ENCODE results near the gene LRTM2. TPM values are rescaled to one million over a fixed set of nuclear protein-coding genes. Genes with fewer than 3 reads are reported as not detected.

The LRTM2 gene
- total RNA-seq, 3 donors from 2014 or later (not counting 1 experiment from before 2014, with no cell fraction given), result not detected

GRCh38 chr12:1859643-1860042 lies 39.3 kb downstream of the LRTM2 start:
- Mint-ChIP-seq H3K4me1 (no peaks in the 10 kb centered on the region), H3K27me3 (ENCODE audit: low read depth in 2 of 2) (peaks cover 11 to 16% of the 10 kb centered on the region in 2 donors), H3K27ac (no peak overlapping the region), H3K9me3 (no peaks in the 10 kb centered on the region), H3K4me3 (no peak overlapping the region), H3K36me3 (no peaks in the 10 kb centered on the region)
- no peak overlapping the region for H3K27ac ChIP-seq (ENCODE audit: low read length)
- 89% methylated on average over 7 of the region's 7 CpGs for WGBS (ENCODE audit: insufficient coverage)
- intact Hi-C loops (cut with micrococcal nuclease), result no loop called here
- TF ChIP-seq, protein P1, sequence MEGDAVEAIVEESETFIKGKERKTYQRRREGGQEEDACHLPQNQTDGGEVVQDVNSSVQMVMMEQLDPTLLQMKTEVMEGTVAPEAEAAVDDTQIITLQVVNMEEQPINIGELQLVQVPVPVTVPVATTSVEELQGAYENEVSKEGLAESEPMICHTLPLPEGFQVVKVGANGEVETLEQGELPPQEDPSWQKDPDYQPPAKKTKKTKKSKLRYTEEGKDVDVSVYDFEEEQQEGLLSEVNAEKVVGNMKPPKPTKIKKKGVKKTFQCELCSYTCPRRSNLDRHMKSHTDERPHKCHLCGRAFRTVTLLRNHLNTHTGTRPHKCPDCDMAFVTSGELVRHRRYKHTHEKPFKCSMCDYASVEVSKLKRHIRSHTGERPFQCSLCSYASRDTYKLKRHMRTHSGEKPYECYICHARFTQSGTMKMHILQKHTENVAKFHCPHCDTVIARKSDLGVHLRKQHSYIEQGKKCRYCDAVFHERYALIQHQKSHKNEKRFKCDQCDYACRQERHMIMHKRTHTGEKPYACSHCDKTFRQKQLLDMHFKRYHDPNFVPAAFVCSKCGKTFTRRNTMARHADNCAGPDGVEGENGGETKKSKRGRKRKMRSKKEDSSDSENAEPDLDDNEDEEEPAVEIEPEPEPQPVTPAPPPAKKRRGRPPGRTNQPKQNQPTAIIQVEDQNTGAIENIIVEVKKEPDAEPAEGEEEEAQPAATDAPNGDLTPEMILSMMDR (IDR thresholded peaks at IDR 0.05), result no peak
- no peak overlapping the region for H3K4me3 ChIP-seq (ENCODE audit: low read length)
- no peaks in the 10 kb centered on the region for H3K36me3 ChIP-seq (ENCODE audit: control insufficient read depth, insufficient read depth, low read length)
- H3K4me1 ChIP-seq (ENCODE audit: control insufficient read depth, insufficient read depth, low read length), result no peaks in the 10 kb centered on the region
- ATAC-seq, result no peak
- H3K9me3 ChIP-seq (ENCODE audit: control insufficient read depth, insufficient read depth, low read length), result peaks cover 8% of the 10 kb centered on the region
- H3K27me3 ChIP-seq (ENCODE audit: control insufficient read depth, insufficient read depth, low read length), result no peaks in the 10 kb centered on the region
- DNase-seq, result no peak

GRCh38 chr12:1862973-1863372 lies 42.6 kb downstream of the LRTM2 start:
- Histone ChIP-seq H3K36me3 (ENCODE audit: control insufficient read depth, insufficient read depth, low read length) (no peaks in the 10 kb centered on the region), H3K27ac (ENCODE audit: low read length) (no peak overlapping the region), H3K4me1 (ENCODE audit: control insufficient read depth, insufficient read depth, low read length) (no peaks in the 10 kb centered on the region), H3K9me3 (ENCODE audit: control insufficient read depth, insufficient read depth, low read length) (no peaks in the 10 kb centered on the region), H3K27me3 (ENCODE audit: control insufficient read depth, insufficient read depth, low read length) (no peaks in the 10 kb centered on the region), H3K4me3 (ENCODE audit: low read length) (no peak overlapping the region)
- no peak for ATAC-seq
- Mint-ChIP-seq H3K4me1 (no peaks in the 10 kb centered on the region), H3K27me3 (ENCODE audit: low read depth in 2 of 2) (peaks cover 16 to 30% of the 10 kb centered on the region in 2 donors), H3K27ac (no peak overlapping the region), H3K9me3 (no peaks in the 10 kb centered on the region), H3K36me3 (no peaks in the 10 kb centered on the region), H3K4me3 (no peak overlapping the region)
- DNase-seq, result no peak
- TF ChIP-seq, protein P1 (IDR thresholded peaks at IDR 0.05), result no peak
- intact Hi-C loops (cut with micrococcal nuclease), result no loop called here

- Histone ChIP-seq H3K9me3 (ENCODE audit: control insufficient read depth, insufficient read depth, low read length) (no peaks in the 10 kb centered on the region), H3K4me1 (ENCODE audit: control insufficient read depth, insufficient read depth, low read length) (no peaks in the 10 kb centered on the region), H3K36me3 (ENCODE audit: control insufficient read depth, insufficient read depth, low read length) (no peaks in the 10 kb centered on the region), H3K4me3 (ENCODE audit: low read length) (no peak overlapping the region), H3K27me3 (ENCODE audit: control insufficient read depth, insufficient read depth, low read length) (no peaks in the 10 kb centered on the region), H3K27ac (ENCODE audit: low read length) (no peak overlapping the region)
- ATAC-seq (no peak), DNase-seq (no peak)
- no peak overlapping the region for H3K4me3 Mint-ChIP-seq
- WGBS (ENCODE audit: insufficient coverage), result 94% methylated on average over 16 of the region's 16 CpGs
- H3K27me3 Mint-ChIP-seq (ENCODE audit: low read depth in 2 of 2), result peaks cover 19 to 39% of the 10 kb centered on the region in 2 donors
- no peaks in the 10 kb centered on the region for H3K4me1 Mint-ChIP-seq
- H3K27ac Mint-ChIP-seq, result no peak overlapping the region
- H3K9me3 Mint-ChIP-seq, result no peaks in the 10 kb centered on the region
- H3K36me3 Mint-ChIP-seq, result no peaks in the 10 kb centered on the region
- intact Hi-C loops (cut with micrococcal nuclease), result no loop called here
- TF ChIP-seq, protein P1 (IDR thresholded peaks at IDR 0.05), result no peak
Observed at GRCh38 chr12:1863823-1864222, 43.5 kb downstream of the LRTM2 start.

DNA sequence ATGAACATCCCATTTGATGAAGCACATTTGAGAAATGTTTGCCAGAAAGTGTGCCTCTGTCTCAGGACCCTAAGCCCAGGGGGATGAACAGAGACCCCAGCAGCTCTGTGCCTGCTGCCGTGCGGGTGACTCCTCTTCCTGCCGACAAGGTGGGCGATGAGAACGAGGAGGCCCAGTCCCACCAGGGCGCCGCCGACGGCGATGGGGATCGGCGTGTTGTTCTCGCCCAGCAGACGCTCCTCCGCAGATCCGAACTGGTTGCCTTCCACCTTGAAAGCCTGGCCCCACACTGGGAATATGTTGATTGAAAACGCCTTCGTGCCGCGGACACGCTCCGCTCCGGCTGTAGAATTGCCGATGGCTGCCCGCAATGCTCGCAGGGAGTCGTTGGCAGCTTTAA lies 44.1 kb downstream of the LRTM2 start:
- no peak for ATAC-seq
- DNase-seq, result no peak
- Mint-ChIP-seq H3K9me3 (no peaks in the 10 kb centered on the region), H3K27ac (no peak overlapping the region), H3K4me3 (no peak overlapping the region), H3K27me3 (ENCODE audit: low read depth in 2 of 2) (peaks cover 21 to 39% of the 10 kb centered on the region in 2 donors), H3K4me1 (no peaks in the 10 kb centered on the region), H3K36me3 (no peaks in the 10 kb centered on the region)
- H3K27ac ChIP-seq (ENCODE audit: low read length), result no peak overlapping the region
- no peaks in the 10 kb centered on the region for H3K4me1 ChIP-seq (ENCODE audit: control insufficient read depth, insufficient read depth, low read length)
- no peaks in the 10 kb centered on the region for H3K36me3 ChIP-seq (ENCODE audit: control insufficient read depth, insufficient read depth, low read length)
- no peaks in the 10 kb centered on the region for H3K9me3 ChIP-seq (ENCODE audit: control insufficient read depth, insufficient read depth, low read length)
- H3K27me3 ChIP-seq (ENCODE audit: control insufficient read depth, insufficient read depth, low read length), result no peaks in the 10 kb centered on the region
- no peak overlapping the region for H3K4me3 ChIP-seq (ENCODE audit: low read length)
- intact Hi-C loops (cut with micrococcal nuclease), result no loop called here
- TF ChIP-seq, protein P1 (IDR thresholded peaks at IDR 0.05), result no peak
- 65% methylated on average over 27 of the region's 27 CpGs for WGBS (ENCODE audit: insufficient coverage)
